Stimulated activated CD4-positive, alpha-beta T cell treated with anti-CD3 and anti-CD28 coated beads, Interleukin-12 subunit alpha, Interleukin-12 subunit beta, amount 100 ng/mL, for 4 hours (primary cell): Measurements from ENCODE around the gene TMEM266.
"Not testable (repeated sequence)": the region's sequence is repeated elsewhere in the genome, so short reads cannot be mapped to it uniquely, and the experiment has no call there.

Experiments
- DNase-seq: peaks from one replicate; pipeline ENCODE4 v3.0.0-alpha.2; 2020

TMEM266 gene, protein sequence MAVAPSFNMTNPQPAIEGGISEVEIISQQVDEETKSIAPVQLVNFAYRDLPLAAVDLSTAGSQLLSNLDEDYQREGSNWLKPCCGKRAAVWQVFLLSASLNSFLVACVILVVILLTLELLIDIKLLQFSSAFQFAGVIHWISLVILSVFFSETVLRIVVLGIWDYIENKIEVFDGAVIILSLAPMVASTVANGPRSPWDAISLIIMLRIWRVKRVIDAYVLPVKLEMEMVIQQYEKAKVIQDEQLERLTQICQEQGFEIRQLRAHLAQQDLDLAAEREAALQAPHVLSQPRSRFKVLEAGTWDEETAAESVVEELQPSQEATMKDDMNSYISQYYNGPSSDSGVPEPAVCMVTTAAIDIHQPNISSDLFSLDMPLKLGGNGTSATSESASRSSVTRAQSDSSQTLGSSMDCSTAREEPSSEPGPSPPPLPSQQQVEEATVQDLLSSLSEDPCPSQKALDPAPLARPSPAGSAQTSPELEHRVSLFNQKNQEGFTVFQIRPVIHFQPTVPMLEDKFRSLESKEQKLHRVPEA

GRCh38 chr15:76059320-76060117 is at the start of gene TMEM266:
Gene TMEM266, plus strand, starts transcription at chr15:76059985. Its CDS starts 74,279 bp downstream, at chr15:76134264.
- peak; percentile 27 for DNase-seq

GRCh38 chr15:76010613-76011012 is 49.2 kb upstream of the TMEM266 start:
- no peak for DNase-seq

DNA sequence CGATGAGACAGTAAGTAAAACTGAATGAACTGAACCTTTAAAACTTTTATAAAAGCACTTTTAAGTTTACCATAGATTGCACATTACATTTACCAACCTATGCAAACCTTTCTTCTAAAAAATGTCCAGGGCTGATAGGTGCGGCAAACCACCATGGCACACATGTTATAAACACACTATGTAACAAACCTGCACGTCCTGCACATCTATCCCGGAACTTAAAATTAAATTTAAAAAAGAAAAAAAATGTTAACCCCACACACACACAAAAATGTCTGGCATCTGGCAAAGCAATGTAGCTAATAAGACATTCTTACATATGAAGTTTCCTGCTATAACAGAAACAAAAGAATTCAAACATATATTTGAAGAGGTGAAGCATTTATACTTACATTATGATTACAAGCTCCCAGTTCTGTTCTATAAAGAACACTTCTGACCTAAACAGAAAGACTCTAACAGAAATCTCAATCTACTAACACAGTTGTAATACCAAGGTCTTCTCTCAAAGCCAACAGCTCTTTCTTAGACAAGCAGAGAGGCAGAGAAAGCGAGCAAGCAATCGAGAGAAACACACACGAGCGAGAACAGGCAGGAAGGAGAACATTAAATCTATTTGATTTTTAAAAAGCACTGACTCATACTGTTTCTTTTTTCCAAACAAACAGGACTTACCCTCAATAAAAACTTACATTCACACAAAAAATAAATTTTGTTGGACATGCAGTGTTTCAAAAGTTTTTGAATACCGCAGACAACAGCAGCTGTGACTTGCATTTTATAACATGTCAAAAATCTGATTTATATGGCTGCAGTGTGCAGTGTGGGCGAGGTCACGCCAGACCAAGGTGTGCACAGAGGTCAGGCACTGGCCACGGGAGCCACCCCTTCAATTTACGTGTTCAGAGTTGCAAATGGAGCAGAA is 47.9 kb upstream of the TMEM266 start, which contains the start of gene NRG4:
TSS of gene NRG4 (minus strand) at position 798 of the 925 bp plus-strand sequence. CDS start 1,194 bp downstream, outside the sequence.
- no peak for DNase-seq

GRCh38 chr15:76013470-76013869 is 46.3 kb upstream of the TMEM266 start:
- not testable (repeated sequence) for DNase-seq

DNA sequence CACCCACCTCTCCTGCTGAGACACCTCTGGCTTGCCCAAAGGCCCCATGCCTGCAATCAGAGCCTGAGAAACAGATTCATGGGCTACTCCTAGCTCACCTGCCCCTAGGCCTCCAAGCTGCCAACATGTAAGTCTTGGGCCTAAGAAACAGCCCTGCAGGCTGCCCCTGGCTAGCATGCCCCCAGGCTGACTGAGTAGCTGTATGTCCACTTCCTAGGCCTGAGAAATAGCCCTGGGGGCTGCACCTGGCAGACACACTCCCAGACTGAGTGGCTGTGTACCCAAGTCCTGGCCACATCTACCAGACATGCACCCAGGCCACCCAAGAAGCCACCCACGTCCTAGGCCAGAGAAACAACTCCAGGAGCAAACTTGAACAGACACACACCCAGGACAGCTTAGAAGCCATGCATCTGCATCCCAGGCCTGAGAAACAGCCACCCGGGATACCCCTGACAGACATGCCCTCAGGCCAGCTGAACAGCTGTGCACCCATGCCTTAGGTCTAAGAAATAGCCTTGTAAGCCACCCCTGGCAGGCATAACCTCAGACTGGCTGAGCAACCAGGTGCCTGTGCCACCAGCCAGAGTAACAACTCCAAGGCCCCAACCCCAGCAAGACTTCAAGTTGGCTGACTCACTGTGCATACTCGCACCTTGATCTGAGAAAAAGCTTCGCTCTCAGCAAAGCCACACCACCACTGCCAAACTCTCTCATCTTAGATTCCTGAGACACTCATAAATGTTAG is 35.6 kb upstream of the TMEM266 start:
- DNase-seq: no peak

- DNase-seq: no peak
Measured at GRCh38 chr15:76032046-76032445, 27.7 kb upstream of the TMEM266 start.

DNA sequence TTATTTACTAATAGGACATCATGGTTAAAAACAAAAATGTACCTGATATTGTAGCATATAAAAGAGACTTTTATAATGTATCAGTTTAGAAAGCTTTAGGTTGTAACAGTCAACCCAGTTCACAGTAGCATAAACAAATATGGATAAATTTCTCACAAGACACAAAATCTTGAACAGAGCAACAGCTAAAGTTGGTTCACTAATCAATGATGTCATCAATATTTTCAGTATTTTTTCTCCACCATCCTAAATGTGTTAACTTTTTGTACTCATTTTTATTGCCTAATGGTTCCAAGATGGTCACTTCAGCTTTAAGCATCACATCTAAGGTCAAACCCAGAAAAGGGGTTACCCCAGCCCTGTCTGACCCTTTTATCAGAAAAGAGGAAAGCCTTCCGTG is 26.3 kb upstream of the TMEM266 start:
- DNase-seq: no peak

GRCh38 chr15:76034111-76034510 is 25.7 kb upstream of the TMEM266 start:
- DNase-seq: no peak

DNA sequence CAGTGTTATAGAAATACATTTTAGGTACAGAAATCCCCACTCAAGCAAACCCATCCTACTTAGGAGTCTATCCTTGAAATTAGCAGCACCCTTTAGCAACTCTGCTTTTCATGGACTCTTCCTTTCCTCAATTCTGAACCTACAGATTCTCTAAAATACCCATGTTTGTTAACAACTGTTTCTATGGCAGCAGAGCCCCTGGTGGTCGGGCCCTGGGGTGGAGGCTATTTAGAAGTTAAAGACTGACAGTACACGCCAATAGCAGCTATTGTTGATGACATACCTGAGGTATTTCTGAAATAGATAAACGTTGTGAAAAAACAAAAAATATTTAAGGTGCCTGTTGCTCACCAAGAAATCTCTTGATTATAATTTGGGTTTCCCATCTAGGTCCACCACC is 24.2 kb upstream of the TMEM266 start:
- no peak for DNase-seq

DNA sequence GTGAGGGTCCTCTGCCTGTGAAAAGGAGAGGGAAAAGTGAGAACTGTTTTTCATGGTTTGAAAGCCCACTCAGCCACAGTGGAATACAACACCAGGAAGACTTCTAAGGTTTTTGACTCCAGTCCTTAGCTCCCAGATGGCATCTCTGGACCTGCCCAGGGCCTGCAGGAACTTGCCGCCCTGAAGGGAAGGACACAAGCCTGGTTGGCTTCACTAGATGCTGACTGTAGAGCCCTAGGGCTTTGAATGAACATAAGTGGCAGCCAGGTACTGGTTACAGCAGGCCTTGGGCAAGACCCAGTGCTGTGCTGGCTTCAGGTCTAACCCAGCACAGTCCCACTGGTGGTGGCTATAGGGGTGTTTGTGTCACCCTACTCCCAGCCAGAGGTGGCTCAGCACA is 21.3 kb upstream of the TMEM266 start:
- no peak for DNase-seq

- not testable (repeated sequence) for DNase-seq
Measured at GRCh38 chr15:76054201-76054600, 5.6 kb upstream of the TMEM266 start.

- DNase-seq: no peak
Measured at GRCh38 chr15:76056931-76057330, 2.9 kb upstream of the TMEM266 start.

DNA sequence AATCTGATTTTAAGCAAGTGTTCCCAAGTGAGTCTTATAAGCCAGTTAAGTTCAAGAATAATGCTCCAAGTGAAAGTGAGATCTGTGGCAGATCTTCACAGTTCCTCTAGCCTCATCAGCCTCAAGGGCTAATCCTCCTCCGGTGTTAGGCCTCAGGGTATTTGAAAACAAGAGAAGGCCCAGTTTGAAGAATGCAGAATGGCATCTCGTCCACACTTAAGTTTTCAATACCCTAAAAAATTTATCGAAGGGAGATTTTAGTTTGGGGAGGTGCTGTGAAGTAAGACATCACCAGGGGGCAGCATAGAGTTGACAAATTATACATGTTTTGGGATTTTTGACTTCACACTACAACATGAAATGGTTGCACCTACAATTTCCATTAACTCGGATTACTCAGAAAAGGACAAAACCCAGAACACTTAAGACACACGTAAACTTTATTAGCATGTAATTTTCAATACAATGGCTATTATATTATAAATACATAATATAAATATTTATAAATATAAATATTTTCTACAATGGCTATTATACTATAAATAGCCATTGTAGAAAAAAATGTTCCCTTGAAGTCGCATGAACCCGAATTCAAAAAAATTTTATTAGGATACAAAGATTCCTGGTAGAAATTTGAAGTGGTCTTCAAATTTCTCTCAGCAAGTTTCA is 2.3 kb upstream of the TMEM266 start:
- peak; percentile 11 for DNase-seq

DNA sequence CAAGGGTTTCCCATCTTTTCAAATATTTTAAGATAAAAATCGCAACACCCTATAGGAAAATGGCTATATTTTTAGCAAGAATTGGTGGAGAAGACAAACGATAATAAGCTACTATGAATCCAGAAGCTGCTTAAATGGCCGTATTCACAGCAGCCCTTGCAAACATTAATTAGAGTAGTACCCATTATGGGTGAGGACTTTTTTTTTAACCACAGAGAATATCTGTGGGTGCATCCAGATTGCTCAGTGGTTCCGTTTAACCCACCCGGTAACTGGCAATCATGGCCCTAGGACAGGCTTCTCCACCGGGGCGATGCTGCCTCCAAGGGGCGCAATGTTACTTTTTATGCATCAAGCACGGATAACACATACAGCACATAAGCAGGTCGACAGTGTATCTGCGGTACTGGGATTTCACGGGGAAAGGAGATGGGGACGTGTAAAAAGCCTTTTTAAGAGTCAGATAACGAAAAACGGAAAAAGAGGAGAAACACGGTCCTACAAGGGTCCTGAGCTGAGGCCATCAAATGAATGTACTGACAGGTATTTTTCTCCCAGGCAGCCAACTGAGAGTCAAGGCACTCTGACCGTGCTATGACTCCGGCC is 968 bp upstream of the TMEM266 start:
- peak; percentile 7 for DNase-seq

GRCh38 chr15:76060118-76060989 is 569 bp downstream of the TMEM266 start:
- DNase-seq: peak; percentile 8

GRCh38 chr15:76061700-76062099 is 1.9 kb downstream of the TMEM266 start:
- DNase-seq: no peak

- no peak for DNase-seq
Measured at GRCh38 chr15:76062286-76062685, 2.5 kb downstream of the TMEM266 start.

GRCh38 chr15:76064375-76064774 is 4.6 kb downstream of the TMEM266 start:
- no peak for DNase-seq

GRCh38 chr15:76065245-76065644 is 5.5 kb downstream of the TMEM266 start:
- no peak for DNase-seq

DNA sequence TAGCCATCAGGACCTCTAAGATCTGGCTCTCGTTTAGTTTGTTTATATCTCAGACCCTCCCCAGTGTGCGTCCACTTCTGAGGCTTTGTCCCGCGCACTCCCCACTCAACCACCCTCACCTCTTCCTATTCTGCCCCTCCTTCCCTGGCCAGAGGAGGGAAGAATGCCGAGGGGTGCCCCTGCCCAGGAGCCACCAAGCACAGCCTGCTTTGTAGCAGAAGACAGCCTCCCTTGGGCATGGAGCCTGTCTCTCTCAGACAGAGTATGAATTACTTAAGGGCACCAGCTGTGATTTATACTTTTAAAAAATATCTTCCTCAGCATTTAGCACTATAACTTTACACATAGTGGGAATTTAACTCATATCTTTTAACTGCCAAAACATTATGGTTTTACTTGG is 6.0 kb downstream of the TMEM266 start:
- no peak for DNase-seq
